ENCODE measurements around the gene FAM163B. TPM values are rescaled to one million over a fixed set of nuclear protein-coding genes. Genes with fewer than 3 reads are reported as not detected.

FAM163B gene
- not detected for total RNA-seq

DNA sequence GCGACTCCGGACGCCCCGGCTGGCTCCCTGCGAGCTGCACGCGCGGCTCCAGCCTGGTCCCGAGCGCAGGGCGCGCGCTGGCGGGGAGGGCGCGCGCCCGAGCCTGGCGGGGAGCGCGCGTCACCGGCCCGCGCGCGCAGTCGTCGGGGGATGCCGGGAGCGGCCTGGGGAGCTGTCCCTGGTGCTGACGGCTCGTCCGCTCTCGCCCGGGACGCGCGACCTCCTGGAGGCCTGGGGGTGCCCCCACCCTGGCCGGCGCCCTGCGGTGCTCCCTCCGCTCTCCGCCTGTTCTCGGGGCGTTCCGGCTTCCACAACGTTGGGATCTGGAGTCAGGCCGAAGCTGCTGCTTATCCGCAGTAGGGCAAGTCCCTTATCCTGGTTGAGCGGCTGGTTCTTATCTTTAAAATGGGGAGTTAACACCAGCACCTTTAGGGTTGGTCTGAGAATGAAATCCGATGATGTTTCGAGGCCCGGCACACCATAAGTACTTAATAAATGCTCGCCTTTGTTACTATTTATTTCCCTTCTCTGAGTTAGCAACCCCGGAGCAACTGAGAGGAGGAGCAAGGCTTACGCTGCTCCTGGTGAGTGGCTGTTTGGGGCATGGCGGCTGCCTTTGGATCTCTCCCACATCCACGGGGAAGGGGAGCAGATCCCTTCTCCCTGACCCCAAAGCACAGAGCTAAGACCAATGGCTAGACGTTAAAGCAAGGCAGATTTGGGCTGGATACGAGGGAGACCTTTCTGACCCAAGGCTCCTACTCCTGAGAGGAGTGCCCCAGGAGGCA is at the start of gene FAM163B:
Gene FAM163B, minus strand, starts transcription at position 79 of the 788 bp plus-strand sequence. CDS start 29,166 bp downstream, outside the sequence.
- DNase-seq (peak; percentile 80), ATAC-seq (ENCODE audit: low read depth) (peak; percentile 57)
- no peaks in the 10 kb centered on the region for H3K9me3 Mint-ChIP-seq
- POLR2A ChIA-PET, result no interaction called here
- H3K4me1 Mint-ChIP-seq, result peaks cover 4% of the 10 kb centered on the region
- H3K27ac Mint-ChIP-seq, result no peak within 1 kb of the TSS
- no peak within 1 kb of the TSS for H3K4me3 Mint-ChIP-seq
- no peaks in the 10 kb centered on the region for H3K36me3 Mint-ChIP-seq
- peaks cover 48% of the 10 kb centered on the region for H3K27me3 Mint-ChIP-seq

DNA sequence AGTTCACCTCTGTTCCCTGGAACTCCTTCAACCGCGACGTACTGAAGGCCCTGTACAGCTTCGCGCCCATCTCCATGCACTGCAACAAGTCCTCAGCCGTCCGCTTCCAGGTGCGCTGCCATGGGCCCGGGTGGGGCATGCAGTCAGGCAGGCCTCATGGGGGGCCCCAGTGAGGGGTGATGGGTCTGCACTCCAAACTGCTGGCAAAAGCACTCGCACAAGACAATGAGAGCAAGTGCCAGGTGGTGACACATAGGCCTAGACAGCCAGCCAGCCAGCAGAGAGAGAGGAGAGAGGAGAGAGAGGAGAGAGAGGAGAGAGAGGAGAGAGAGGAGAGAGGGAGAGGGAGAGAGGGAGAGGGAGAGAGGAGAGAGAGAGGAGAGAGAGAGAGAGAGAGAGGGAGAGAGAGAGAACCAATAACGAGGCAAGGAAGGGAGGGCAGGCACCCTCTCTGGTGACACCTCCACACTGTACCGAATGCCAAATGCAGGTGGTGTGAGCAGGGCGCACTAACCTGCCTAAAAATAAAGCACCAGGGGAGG is 48.0 kb upstream of the FAM163B start:
- Mint-ChIP-seq H3K4me3 (no peak overlapping the region), H3K4me1 (peaks cover 5% of the 10 kb centered on the region), H3K9me3 (no peaks in the 10 kb centered on the region), H3K36me3 (no peaks in the 10 kb centered on the region), H3K27ac (no peak overlapping the region), H3K27me3 (peaks cover 49% of the 10 kb centered on the region)
- POLR2A ChIA-PET, result no interaction called here
- no peak for DNase-seq
- ATAC-seq (ENCODE audit: low read depth), result no peak

DNA sequence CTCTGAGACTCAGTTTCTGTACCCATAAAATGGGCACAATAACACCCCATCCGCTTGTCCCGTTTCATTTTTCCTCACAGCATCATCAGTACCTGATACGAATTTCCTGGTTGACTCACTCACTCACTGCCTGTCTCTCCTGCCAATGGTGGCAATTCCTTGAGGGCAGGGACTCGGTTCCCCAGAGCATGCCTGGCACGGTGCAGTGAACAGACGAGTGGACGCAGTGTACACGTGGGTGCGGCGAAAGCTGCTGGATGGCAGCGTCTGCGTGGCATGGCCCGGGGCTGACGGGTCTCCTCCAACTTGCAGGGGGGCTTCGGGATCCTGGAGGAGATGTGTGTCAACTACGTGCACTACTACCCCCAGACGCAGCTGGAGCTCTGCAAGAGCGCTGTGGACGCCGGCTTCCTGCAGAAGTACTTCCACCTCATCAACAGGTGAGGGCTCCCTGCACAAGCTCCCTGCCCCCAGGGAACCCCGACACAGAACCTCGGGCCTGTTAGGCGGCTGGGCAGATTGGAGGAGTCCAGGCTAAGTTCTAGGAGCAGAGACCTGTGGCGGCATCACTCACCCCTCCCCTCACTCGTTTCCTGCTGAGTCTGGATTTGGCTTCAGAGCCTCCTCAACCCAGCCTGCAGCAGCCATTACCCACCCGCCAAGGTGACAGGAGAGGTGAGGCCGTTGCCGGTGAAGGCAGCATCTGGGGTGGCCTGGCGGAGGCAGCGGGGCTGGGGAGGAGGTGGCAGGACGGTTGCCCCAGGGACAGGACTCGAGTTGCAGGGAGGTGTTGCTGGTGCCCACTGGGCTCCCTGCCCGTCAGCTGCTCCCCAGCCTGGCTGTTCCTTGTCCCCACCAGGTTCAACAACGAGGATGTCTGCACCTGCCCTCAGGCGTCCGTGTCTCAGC is 47.3 kb upstream of the FAM163B start:
- POLR2A ChIA-PET, result interaction anchor here (0.9 kb wide), 1 partner anchor 27 kb away, joined by 4 read pairs; no protein-coding TSS in a partner anchor
- ATAC-seq (ENCODE audit: low read depth) (peak; percentile 73), DNase-seq (peak; percentile 47)
- Mint-ChIP-seq H3K36me3 (no peaks in the 10 kb centered on the region), H3K9me3 (no peaks in the 10 kb centered on the region), H3K27me3 (peaks cover 49% of the 10 kb centered on the region), H3K4me3 (no peak overlapping the region), H3K4me1 (peaks cover 5% of the 10 kb centered on the region), H3K27ac (no peak overlapping the region)

DNA sequence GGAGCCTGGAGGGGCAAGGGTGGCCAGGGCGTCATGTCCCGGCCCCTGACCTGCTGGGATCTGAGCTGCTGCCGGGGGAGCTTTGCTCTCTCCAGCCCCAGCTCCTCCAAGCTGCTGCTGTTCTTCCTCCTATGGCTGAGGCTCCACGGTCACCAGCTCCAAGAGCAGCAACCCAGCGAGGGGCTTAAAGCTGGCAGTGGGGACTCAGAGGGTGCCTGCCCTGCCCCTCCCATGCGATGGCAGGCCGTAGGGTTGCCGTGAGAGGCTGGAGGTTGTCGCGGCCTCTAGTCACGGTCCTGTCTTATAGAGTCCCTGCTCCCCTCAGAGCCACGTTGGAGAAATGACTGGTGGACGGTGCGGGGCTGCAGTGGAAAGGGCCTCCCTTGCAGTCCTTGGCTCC is 46.5 kb upstream of the FAM163B start:
- H3K9me3 Mint-ChIP-seq, result no peaks in the 10 kb centered on the region
- no peak overlapping the region for H3K27ac Mint-ChIP-seq
- H3K4me3 Mint-ChIP-seq, result no peak overlapping the region
- H3K4me1 Mint-ChIP-seq, result peaks cover 5% of the 10 kb centered on the region
- H3K27me3 Mint-ChIP-seq, result peaks cover 49% of the 10 kb centered on the region
- POLR2A ChIA-PET, result interaction anchor here (0.6 to 0.9 kb wide), 2 partner anchors 19 to 28 kb away, joined by 4 to 5 read pairs; no protein-coding TSS in a partner anchor
- DNase-seq, result no peak
- H3K36me3 Mint-ChIP-seq, result no peaks in the 10 kb centered on the region
- ATAC-seq (ENCODE audit: low read depth), result no peak

DNA sequence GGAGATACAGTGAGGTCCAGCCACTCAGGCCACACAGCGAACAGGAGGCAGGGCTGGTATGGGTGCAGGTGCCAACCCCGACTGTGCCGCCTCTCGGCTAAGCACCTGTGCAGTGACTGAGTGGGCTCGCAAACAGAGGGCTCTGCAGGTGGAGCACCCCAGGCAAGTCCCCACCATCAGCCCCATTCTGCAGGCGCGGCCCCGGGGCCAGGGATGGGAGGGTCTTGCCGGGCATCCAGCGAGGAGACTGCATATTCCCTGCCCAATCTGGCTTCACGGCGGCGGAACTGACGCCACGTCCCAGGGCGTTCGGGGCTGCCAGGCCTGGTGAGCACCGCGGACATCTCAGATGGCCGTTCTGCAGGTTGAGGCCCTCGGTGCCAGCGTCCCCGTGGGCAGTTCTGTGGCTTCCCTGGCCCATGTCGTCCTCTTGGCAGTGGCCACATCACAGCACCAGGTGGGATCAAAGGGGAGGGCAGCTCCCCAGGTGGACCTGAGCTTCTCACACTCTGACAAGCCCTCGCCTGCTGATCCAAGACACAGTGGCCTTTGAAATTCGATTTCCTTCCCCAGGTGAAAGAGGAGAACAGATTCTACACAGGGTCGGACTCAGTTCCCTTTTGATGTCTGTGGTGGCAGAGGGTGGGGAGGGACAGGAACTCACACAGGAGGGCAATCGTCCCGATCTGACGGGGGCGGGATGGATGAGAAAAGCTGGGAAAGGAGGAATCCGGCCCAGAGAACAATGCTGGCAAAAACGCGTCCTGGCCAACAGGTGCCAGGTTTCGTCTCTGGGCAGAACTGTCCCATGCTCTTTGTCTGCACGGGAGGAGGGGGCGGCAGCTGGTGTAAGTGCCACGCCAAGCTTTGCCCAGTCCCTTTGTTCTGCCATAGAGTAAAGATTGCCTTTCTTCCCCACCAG is 45.8 kb upstream of the FAM163B start:
- no peak overlapping the region for H3K4me3 Mint-ChIP-seq
- peaks cover 50% of the 10 kb centered on the region for H3K27me3 Mint-ChIP-seq
- no peaks in the 10 kb centered on the region for H3K9me3 Mint-ChIP-seq
- no peaks in the 10 kb centered on the region for H3K36me3 Mint-ChIP-seq
- no peak overlapping the region for H3K27ac Mint-ChIP-seq
- POLR2A ChIA-PET, result interaction anchor here (0.6 kb wide), 1 partner anchor 20 kb away, joined by 5 read pairs; no protein-coding TSS in a partner anchor
- H3K4me1 Mint-ChIP-seq, result peaks cover 5% of the 10 kb centered on the region
- DNase-seq (no peak), ATAC-seq (ENCODE audit: low read depth) (no peak)

DNA sequence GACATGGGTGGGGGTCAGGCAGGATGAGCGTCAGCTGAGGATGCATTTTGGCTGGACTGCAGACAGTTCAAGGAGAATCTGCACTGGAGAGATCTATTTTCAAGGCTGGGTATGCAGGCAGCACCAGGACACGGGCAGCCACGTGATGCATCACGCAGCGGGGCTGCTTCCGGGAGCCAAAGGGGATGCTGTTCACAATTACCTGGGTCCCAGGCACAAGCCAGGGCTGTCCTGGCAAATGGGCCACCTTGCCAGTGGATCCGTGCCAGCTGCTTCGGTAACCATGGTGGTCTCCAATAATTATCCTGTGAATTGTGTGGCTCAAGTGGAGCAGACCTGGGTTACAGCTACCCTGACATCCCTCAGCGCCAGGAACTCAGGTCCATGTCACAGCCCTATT is 44.4 kb upstream of the FAM163B start:
- no peak overlapping the region for H3K27ac Mint-ChIP-seq
- POLR2A ChIA-PET, result no interaction called here
- no peak overlapping the region for H3K4me3 Mint-ChIP-seq
- no peak for ATAC-seq (ENCODE audit: low read depth)
- DNase-seq, result no peak
- peaks cover 40% of the 10 kb centered on the region for H3K27me3 Mint-ChIP-seq
- H3K9me3 Mint-ChIP-seq, result no peaks in the 10 kb centered on the region
- no peaks in the 10 kb centered on the region for H3K36me3 Mint-ChIP-seq
- peaks cover 5% of the 10 kb centered on the region for H3K4me1 Mint-ChIP-seq

DNA sequence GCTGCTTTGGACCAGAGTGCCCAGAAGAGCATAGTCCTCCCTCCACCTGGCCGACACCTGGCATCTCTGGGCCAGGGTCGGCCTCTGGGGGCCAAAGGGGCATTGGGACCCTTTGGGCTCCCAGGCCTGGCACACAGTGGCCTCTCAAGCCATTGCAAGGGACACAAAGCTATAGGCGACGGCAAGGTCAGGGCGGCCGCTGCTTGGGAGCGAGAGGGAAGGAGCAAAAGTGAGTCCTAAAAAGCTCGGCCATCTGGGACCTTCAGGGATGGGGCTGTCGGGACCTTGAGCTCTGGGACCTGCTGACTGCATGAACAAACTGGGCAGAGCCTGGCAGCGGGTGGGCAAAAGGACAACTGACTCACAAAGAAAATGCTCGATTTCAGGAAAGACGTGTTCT is 40.8 kb upstream of the FAM163B start:
- Mint-ChIP-seq H3K27ac (no peak overlapping the region), H3K9me3 (no peaks in the 10 kb centered on the region), H3K4me1 (peaks cover 9% of the 10 kb centered on the region), H3K36me3 (no peaks in the 10 kb centered on the region), H3K27me3 (peaks cover 8% of the 10 kb centered on the region), H3K4me3 (no peak overlapping the region)
- POLR2A ChIA-PET, result no interaction called here
- ATAC-seq (ENCODE audit: low read depth) (no peak), DNase-seq (no peak)

DNA sequence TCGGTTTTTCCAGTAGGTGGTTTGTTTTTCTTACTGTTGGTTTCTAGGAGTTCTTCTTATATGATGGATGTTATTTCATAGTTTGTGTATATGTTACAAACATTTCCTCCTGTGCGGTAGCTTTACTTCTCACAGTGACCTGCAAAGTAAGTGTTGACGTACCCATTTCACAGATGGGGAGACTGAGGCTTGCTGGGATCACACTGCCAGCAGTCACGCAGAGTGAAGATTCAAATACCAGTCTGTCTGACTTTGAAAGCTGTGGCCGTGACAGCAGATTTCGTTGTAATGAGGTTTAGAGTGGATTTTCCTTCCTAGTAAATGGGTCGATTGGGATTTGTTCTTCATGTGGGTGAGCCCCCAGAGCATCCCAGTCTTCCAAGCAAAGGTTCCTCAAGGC is 40.0 kb upstream of the FAM163B start:
- Mint-ChIP-seq H3K36me3 (no peaks in the 10 kb centered on the region), H3K27me3 (peaks cover 6% of the 10 kb centered on the region), H3K4me3 (no peak overlapping the region), H3K27ac (no peak overlapping the region), H3K9me3 (no peaks in the 10 kb centered on the region), H3K4me1 (peaks cover 9% of the 10 kb centered on the region)
- POLR2A ChIA-PET, result no interaction called here
- ATAC-seq (ENCODE audit: low read depth) (no peak), DNase-seq (no peak)

DNA sequence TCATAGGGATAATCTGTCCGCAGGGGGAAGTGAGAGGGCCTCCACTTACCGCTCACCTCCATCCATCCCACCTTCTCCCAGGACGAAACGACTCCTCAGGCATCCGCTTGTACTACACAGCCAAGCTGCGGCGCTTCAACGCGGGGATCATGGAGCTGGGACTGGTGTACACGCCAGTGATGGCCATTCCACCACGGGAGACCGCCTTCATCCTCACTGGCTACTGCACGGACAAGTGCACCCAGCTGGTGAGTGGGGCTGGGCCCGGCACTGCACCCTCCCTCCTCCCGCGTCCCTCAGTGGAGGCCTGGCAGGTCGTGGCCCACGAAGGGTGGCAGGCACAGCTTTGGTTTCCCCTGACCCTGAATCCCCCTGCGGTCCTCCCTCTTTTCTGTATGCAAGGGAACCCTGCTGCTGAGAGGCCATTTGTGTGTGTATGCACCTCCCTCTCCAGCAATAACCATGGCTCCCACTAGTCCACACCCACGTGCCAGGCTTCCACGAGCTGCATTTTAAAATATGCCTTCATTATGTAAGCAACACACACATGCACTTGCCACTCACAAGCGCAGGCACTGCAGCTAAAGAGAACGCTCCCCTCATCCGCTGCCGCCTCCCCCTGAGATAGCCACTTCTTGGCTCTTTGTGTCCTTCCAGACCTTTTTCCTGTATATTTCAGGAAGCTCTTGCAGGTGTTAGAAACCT is 38.7 kb upstream of the FAM163B start:
- Mint-ChIP-seq H3K4me3 (no peak overlapping the region), H3K27me3 (peaks cover 6% of the 10 kb centered on the region), H3K27ac (no peak overlapping the region), H3K36me3 (no peaks in the 10 kb centered on the region), H3K9me3 (no peaks in the 10 kb centered on the region), H3K4me1 (peaks cover 9% of the 10 kb centered on the region)
- no peak for DNase-seq
- ATAC-seq (ENCODE audit: low read depth), result no peak
- POLR2A ChIA-PET, result no interaction called here

DNA sequence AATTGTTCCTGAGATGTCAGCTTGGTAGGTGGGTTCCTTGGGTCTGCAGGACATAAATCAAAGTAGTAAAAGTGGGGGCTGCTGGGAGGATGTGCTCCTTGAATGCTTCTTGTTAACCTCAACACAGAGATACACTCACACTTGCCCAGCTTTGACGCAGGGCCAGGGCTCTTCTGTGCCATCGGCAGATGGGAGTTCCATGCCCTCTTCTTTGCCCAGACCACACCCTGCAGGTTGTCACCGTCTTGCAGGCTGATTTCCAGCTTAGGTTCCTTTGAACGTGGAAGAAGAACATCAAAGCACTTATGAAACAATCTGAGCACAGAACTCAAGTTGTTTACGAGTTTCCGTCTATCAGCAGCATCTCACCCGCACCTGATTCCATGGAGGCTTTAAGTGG is 38.0 kb upstream of the FAM163B start:
- ATAC-seq (ENCODE audit: low read depth), result no peak
- DNase-seq, result no peak
- peaks cover 9% of the 10 kb centered on the region for H3K4me1 Mint-ChIP-seq
- H3K36me3 Mint-ChIP-seq, result no peaks in the 10 kb centered on the region
- H3K4me3 Mint-ChIP-seq, result no peak overlapping the region
- peaks cover 6% of the 10 kb centered on the region for H3K27me3 Mint-ChIP-seq
- H3K9me3 Mint-ChIP-seq, result no peaks in the 10 kb centered on the region
- POLR2A ChIA-PET, result no interaction called here
- no peak overlapping the region for H3K27ac Mint-ChIP-seq

DNA sequence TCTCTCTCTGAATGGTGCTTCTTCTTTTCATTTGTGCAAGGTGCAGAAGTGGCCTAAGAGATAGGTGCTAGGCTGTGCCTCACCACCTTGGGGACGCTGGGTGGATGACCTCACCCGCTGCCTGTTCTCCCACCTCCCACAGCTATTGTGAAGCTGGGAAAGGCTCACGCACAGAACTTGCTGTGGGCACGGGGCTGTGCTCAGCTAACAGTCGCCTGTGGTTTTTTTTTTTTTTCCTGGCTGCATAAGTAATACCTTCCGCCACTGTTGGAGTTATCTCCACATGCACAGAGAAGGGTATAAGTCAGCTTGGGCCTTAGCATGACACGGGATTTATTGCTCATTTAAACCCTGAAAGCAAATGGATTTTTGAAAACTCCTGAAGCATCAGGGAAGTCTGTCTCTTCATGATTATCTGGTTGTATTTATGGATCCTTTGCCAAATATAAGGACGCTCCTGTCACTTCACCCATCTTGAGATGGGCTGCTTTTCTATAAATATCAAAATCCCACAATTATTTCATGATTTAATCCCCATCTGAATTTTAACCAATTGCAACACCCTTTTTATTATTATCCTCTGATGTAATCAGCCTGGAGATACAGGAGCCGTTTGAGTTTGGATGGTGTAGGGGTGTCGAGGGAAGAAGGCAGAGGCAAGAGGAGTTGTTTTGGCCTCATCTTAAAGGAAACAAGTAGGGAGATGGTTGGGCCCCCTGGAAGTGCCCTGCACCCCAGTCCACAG is 36.0 kb upstream of the FAM163B start:
- ATAC-seq (ENCODE audit: low read depth) (no peak), DNase-seq (no peak)
- Mint-ChIP-seq H3K9me3 (no peaks in the 10 kb centered on the region), H3K36me3 (no peaks in the 10 kb centered on the region), H3K4me3 (no peak overlapping the region), H3K27me3 (peaks cover 3% of the 10 kb centered on the region), H3K27ac (no peak overlapping the region), H3K4me1 (peaks cover 9% of the 10 kb centered on the region)
- POLR2A ChIA-PET, result interaction anchor here (0.7 to 1.3 kb wide), 2 partner anchors 30 to 38 kb away, joined by 3 read pairs; no protein-coding TSS in a partner anchor

All from activated naive CD8-positive, alpha-beta T cell treated with anti-CD3 and anti-CD28 coated beads, Interleukin-2, amount 10 ng/mL, durations not matched to agents 7 days and 5 days (primary cell).